SK-N-SH (cell line): Measurements from ENCODE around the gene GRIA1.

Source experiments
- CTCF ChIP-seq: fragments of 200-600 bp; sonication (generic); IDR thresholded peaks from 2 replicates; pipeline ENCODE4 v1.6.1; 2017; ENCODE audit warnings: antibody characterized with exemption, mild to moderate bottlenecking, moderate library complexity
- EZH2phosphoT487 ChIP-seq: fragments of 200-600 bp; sonication (generic); IDR thresholded peaks from 2 replicates; pipeline ENCODE4 v1.6.1; 2017; ENCODE audit warnings: low read depth, mixed run types, mild to moderate bottlenecking, antibody characterized with exemption, moderate library complexity, borderline replicate concordance
- IRF3 ChIP-seq: fragments of 150-350 bp; IDR thresholded peaks from 2 replicates; pipeline ENCODE4 v1.6.1; 2016; ENCODE audit warnings: mild to moderate bottlenecking, low read depth, low read length
- RAD21 ChIP-seq: IDR thresholded peaks from 2 replicates; pipeline ENCODE4 v1.6.1; 2012; ENCODE audit warnings: mild to moderate bottlenecking, low read length
- RFX5 ChIP-seq: IDR thresholded peaks from 2 replicates; pipeline ENCODE4 v1.6.1; 2012; ENCODE audit warnings: mild to moderate bottlenecking, improper control_type of control experiment, low read length
- TEAD4 ChIP-seq: IDR thresholded peaks from 2 replicates; pipeline ENCODE4 v1.4.0; 2012; ENCODE audit warnings: mild to moderate bottlenecking, borderline replicate concordance; ENCODE audit not compliant: insufficient read depth
- USF1 ChIP-seq: IDR thresholded peaks from 2 replicates; pipeline ENCODE4 v1.4.0; 2012; ENCODE audit warnings: low read depth, borderline replicate concordance

- TF ChIP-seq USF1, result no peak
- no peak for TF ChIP-seq RFX5
- TF ChIP-seq EZH2phosphoT487, result no peak
- TF ChIP-seq CTCF, result no peak
- TF ChIP-seq IRF3, result no peak
- TF ChIP-seq TEAD4, result no peak
- TF ChIP-seq RAD21, result no peak
Observed at GRCh38 chr5:153594785-153595184, 104.3 kb downstream of the GRIA1 start.
